ENCODE results near the gene YIF1A. TPM values are rescaled to one million over a fixed set of nuclear protein-coding genes. Genes with fewer than 3 reads are reported as not detected.
"Not testable (repeated sequence)": the region's sequence is repeated elsewhere in the genome, so short reads cannot be mapped to it uniquely, and the experiment has no call there.

YIF1A gene
- total and polyA plus RNA-seq, 4 donors, result 46.6 to 128 (median 114) TPM

DNA sequence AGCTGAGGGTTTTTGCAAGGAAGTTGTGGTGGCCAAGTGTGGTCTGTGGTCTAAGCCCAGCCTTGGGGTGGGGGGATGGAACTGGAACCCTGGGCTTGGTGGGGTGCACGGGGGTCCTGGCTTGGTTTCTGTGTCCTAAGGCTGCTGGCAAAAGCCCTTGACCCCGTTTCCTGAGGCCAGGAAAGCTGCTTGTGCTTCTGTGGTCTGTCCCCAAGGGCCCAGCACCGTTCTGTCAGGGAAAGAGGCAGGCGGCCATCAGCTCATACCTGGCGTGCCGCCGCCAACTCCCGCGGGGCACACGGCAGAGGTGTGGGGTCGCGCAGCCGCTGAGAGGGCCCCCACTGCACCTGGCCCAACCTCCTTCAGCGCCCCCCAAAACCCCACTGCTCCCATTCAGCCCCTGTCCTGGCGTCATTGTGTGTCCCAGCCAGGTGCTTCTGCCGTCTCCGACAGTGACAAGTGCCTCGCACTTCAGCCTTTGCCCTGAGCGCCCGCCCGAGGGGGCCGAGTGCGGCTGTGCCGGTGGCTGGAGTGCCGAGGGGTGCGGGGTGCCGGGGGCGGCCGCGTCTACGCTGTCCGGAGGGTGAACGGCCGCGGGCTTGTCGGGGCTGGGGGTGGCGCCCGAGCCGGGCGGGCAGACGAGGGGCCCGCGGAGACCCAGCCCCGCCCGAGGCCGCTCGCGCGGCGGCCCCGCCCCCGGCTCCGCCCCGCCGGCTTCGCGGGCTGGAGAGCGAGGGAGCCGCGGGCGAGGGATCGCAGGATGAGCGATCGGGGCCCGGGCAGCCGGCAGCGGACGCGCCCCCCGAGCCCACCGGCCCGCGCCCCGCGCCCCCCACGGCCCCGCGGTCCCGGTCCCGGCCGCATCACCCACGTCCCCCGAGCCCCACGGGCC is 11.2 kb downstream of the YIF1A start, which contains the start of gene CNIH2:
TSS of gene CNIH2 (plus strand) at position 705 of the 892 bp plus-strand sequence. CDS start 282 bp downstream, outside the sequence.
- ATAC-seq (ENCODE audit: insufficient read depth, low FRiP score), result no peak
- H3K9ac ChIP-seq (ENCODE audit: insufficient read depth in 1 of 2, low read length in 2 of 2), result no peak within 1 kb of the TSS
- H3K27me3 ChIP-seq (ENCODE audit: control insufficient read depth in 3 of 3, insufficient read depth in 3 of 3, low read length in 2 of 3), result peaks cover 0 to 2% (median 0%) of the 10 kb centered on the region in 3 donors
- peaks cover 0 to 8% (median 0%) of the 10 kb centered on the region in 5 donors for H3K4me1 ChIP-seq (ENCODE audit: control insufficient read depth in 5 of 5, insufficient read depth in 5 of 5, low read length in 5 of 5)
- no peak within 1 kb of the TSS for H3K27ac ChIP-seq (ENCODE audit: low read depth in 1 of 2, low read length in 1 of 2)
- H3K36me3 ChIP-seq (ENCODE audit: control insufficient read depth in 4 of 4, insufficient read depth in 4 of 4, low read length in 4 of 4), result peaks cover 2 to 39% (median 24%) of the 10 kb centered on the region in 4 donors
- no peaks in the 10 kb centered on the region for H3K9me3 ChIP-seq (ENCODE audit: control insufficient read depth in 4 of 4, insufficient read depth in 3 of 4, low read length in 3 of 4)
- DNase-seq, result peak; percentile 42 to 47 (median 47)
- 5 to 6% methylated on average over 54 to 84 of the region's 84 CpGs for WGBS, 2 donors
- no peak within 1 kb of the TSS for H3K4me3 ChIP-seq
- TF ChIP-seq, protein P1, sequence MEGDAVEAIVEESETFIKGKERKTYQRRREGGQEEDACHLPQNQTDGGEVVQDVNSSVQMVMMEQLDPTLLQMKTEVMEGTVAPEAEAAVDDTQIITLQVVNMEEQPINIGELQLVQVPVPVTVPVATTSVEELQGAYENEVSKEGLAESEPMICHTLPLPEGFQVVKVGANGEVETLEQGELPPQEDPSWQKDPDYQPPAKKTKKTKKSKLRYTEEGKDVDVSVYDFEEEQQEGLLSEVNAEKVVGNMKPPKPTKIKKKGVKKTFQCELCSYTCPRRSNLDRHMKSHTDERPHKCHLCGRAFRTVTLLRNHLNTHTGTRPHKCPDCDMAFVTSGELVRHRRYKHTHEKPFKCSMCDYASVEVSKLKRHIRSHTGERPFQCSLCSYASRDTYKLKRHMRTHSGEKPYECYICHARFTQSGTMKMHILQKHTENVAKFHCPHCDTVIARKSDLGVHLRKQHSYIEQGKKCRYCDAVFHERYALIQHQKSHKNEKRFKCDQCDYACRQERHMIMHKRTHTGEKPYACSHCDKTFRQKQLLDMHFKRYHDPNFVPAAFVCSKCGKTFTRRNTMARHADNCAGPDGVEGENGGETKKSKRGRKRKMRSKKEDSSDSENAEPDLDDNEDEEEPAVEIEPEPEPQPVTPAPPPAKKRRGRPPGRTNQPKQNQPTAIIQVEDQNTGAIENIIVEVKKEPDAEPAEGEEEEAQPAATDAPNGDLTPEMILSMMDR (IDR thresholded peaks at IDR 0.05; ENCODE audit: control extremely low read depth, extremely low read depth), result no peak

- not testable (repeated sequence) for ATAC-seq (ENCODE audit: insufficient read depth, low FRiP score); H3K9me3 ChIP-seq (ENCODE audit: control insufficient read depth in 4 of 4, insufficient read depth in 3 of 4, low read length in 3 of 4); H3K4me3 ChIP-seq; H3K4me1 ChIP-seq (ENCODE audit: control insufficient read depth in 5 of 5, insufficient read depth in 5 of 5, low read length in 5 of 5); DNase-seq; H3K9ac ChIP-seq (ENCODE audit: insufficient read depth in 1 of 2, low read length in 2 of 2); H3K27me3 ChIP-seq (ENCODE audit: control insufficient read depth in 3 of 3, insufficient read depth in 3 of 3, low read length in 2 of 3); H3K27ac ChIP-seq (ENCODE audit: low read depth in 1 of 2, low read length in 1 of 2)
- H3K36me3 ChIP-seq (ENCODE audit: control insufficient read depth in 4 of 4, insufficient read depth in 4 of 4, low read length in 4 of 4), result peaks cover 5 to 45% (median 28%) of the 10 kb centered on the region in 4 donors
- WGBS, 2 donors, result 35 to 63% methylated on average over 3 to 4 of the region's 4 CpGs
Observed at GRCh38 chr11:66277064-66277463, 11.9 kb downstream of the YIF1A start.

DNA sequence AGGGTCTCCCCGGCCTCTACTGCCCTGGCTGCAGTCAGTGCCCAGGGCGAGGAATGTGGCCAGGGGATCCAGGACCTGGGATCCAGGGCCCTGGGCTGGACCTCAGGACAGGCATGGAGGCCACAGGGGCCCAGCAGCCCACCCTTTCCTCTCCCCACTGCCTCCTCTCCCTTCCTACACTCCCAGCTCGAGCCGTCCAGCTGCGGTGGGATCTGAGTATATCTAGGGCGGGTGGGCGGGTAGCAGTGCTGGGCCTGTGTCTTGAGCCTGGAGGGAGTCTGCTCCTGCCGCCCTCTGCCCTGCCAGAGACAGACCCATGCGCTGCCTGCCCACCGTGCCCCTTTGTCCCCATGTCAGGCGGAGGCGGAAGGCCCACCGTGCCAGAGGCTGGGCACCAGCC is 12.3 kb downstream of the YIF1A start:
- not testable (repeated sequence) for ATAC-seq (ENCODE audit: insufficient read depth, low FRiP score); DNase-seq; H3K4me1 ChIP-seq (ENCODE audit: control insufficient read depth in 5 of 5, insufficient read depth in 5 of 5, low read length in 5 of 5); H3K9ac ChIP-seq (ENCODE audit: insufficient read depth in 1 of 2, low read length in 2 of 2); H3K9me3 ChIP-seq (ENCODE audit: control insufficient read depth in 4 of 4, insufficient read depth in 3 of 4, low read length in 3 of 4); H3K4me3 ChIP-seq; H3K27ac ChIP-seq (ENCODE audit: low read depth in 1 of 2, low read length in 1 of 2); H3K27me3 ChIP-seq (ENCODE audit: control insufficient read depth in 3 of 3, insufficient read depth in 3 of 3, low read length in 2 of 3)
- WGBS, 2 donors, result 83 to 86% methylated on average over 12 to 13 of the region's 13 CpGs
- peaks cover 5 to 49% (median 32%) of the 10 kb centered on the region in 4 donors for H3K36me3 ChIP-seq (ENCODE audit: control insufficient read depth in 4 of 4, insufficient read depth in 4 of 4, low read length in 4 of 4)

GRCh38 chr11:66275984-66276612 is 12.8 kb downstream of the YIF1A start:
- no peaks in the 10 kb centered on the region for H3K9me3 ChIP-seq (ENCODE audit: control insufficient read depth in 4 of 4, insufficient read depth in 3 of 4, low read length in 3 of 4)
- H3K4me3 ChIP-seq, result no peak overlapping the region
- TF ChIP-seq, protein P1 (IDR thresholded peaks at IDR 0.05; ENCODE audit: control extremely low read depth, extremely low read depth), result no peak
- H3K4me1 ChIP-seq (ENCODE audit: control insufficient read depth in 5 of 5, insufficient read depth in 5 of 5, low read length in 5 of 5), result peaks cover 0 to 8% (median 0%) of the 10 kb centered on the region in 5 donors
- no peak overlapping the region for H3K9ac ChIP-seq (ENCODE audit: insufficient read depth in 1 of 2, low read length in 2 of 2)
- no peak for DNase-seq
- H3K27me3 ChIP-seq (ENCODE audit: control insufficient read depth in 3 of 3, insufficient read depth in 3 of 3, low read length in 2 of 3), result peaks cover 0 to 2% (median 0%) of the 10 kb centered on the region in 3 donors
- H3K36me3 ChIP-seq (ENCODE audit: control insufficient read depth in 4 of 4, insufficient read depth in 4 of 4, low read length in 4 of 4), result peaks cover 5 to 50% (median 33%) of the 10 kb centered on the region in 4 donors
- ATAC-seq (ENCODE audit: insufficient read depth, low FRiP score), result no peak
- 91 to 94% methylated on average over 14 of the region's 14 CpGs for WGBS, 2 donors
- H3K27ac ChIP-seq (ENCODE audit: low read depth in 1 of 2, low read length in 1 of 2), result no peak overlapping the region

Measured in lung (tissue), 12 donors.